HEK293 (cell line): ENCODE data around the gene RSU1.
A peak's percentile ranks its signal among the peaks of the same experiment; 100 is the strongest.

Experiments
- GFI1B ChIP-seq: fragments of 450-650 bp; formaldehyde crosslinking; IDR thresholded peaks from 2 replicates; pipeline ENCODE4 v1.5.1; 2016; ENCODE audit warnings: missing biosample characterization, missing genetic modification characterization
- GLI2 ChIP-seq: fragments of 450-650 bp; formaldehyde crosslinking; IDR thresholded peaks from 2 replicates; pipeline ENCODE4; 2017; ENCODE audit warnings: missing biosample characterization, missing genetic modification characterization, low read depth, borderline replicate concordance
- IKZF3 ChIP-seq: fragments of 450-650 bp; IDR thresholded peaks from 2 replicates; pipeline ENCODE4 v1.5.0; 2018; ENCODE audit warnings: missing biosample characterization, mild to moderate bottlenecking, missing genetic modification characterization, moderate library complexity
- PRDM10 ChIP-seq: fragments of 450-650 bp; formaldehyde crosslinking; IDR thresholded peaks from 2 replicates; pipeline ENCODE4 v1.5.1; 2016; ENCODE audit warnings: missing biosample characterization, missing genetic modification characterization
- PRDM4 ChIP-seq: fragments of 450-650 bp; formaldehyde crosslinking; IDR thresholded peaks from 2 replicates; pipeline ENCODE4 v1.5.1; 2017; ENCODE audit warnings: missing biosample characterization, missing genetic modification characterization
- ZBTB17 ChIP-seq: fragments of 450-650 bp; formaldehyde crosslinking; IDR thresholded peaks from 2 replicates; pipeline ENCODE4 v1.5.1; 2016; ENCODE audit warnings: missing biosample characterization, missing genetic modification characterization
- ZBTB44 ChIP-seq: fragments of 450-650 bp; IDR thresholded peaks from 2 replicates; pipeline ENCODE4 v1.5.1; 2018; ENCODE audit warnings: missing biosample characterization, mild to moderate bottlenecking, missing genetic modification characterization
- ZFP37 ChIP-seq: fragments of 450-650 bp; formaldehyde crosslinking; IDR thresholded peaks from 2 replicates; pipeline ENCODE4 v1.5.1; 2016; ENCODE audit warnings: missing biosample characterization, missing genetic modification characterization
- ZIC2 ChIP-seq: fragments of 450-650 bp; formaldehyde crosslinking; IDR thresholded peaks from 2 replicates; pipeline ENCODE4 v1.5.1; 2016; ENCODE audit warnings: missing biosample characterization, missing genetic modification characterization
- ZNF138 ChIP-seq: fragments of 450-650 bp; formaldehyde crosslinking; IDR thresholded peaks from 2 replicates; pipeline ENCODE4 v1.5.1; 2016; ENCODE audit warnings: missing biosample characterization, missing genetic modification characterization, borderline replicate concordance
- ZNF16 ChIP-seq: fragments of 450-650 bp; formaldehyde crosslinking; IDR thresholded peaks from 2 replicates; pipeline ENCODE4 v1.5.1; 2016; ENCODE audit warnings: low read depth, missing biosample characterization, missing genetic modification characterization
- ZNF18 ChIP-seq: fragments of 450-650 bp; formaldehyde crosslinking; IDR thresholded peaks from 2 replicates; pipeline ENCODE4 v1.5.1; 2016; ENCODE audit warnings: missing biosample characterization, missing genetic modification characterization
- ZNF398 ChIP-seq: fragments of 450-650 bp; formaldehyde crosslinking; IDR thresholded peaks from 2 replicates; pipeline ENCODE4 v1.5.1; 2017; ENCODE audit warnings: missing biosample characterization, missing genetic modification characterization
- ZNF449 ChIP-seq: fragments of 450-650 bp; formaldehyde crosslinking; IDR thresholded peaks from 2 replicates; pipeline ENCODE4 v1.5.1; 2017; ENCODE audit warnings: missing biosample characterization, mild to moderate bottlenecking, missing genetic modification characterization, moderate library complexity
- ZNF513 ChIP-seq: fragments of 450-650 bp; IDR thresholded peaks from 2 replicates; pipeline ENCODE4 v1.5.1; 2018; ENCODE audit warnings: missing biosample characterization, missing genetic modification characterization
- ZNF529 ChIP-seq: fragments of 450-650 bp; formaldehyde crosslinking; IDR thresholded peaks from 2 replicates; pipeline ENCODE4 v1.5.1; 2017; ENCODE audit warnings: missing genetic modification characterization, missing biosample characterization; ENCODE audit not compliant: insufficient replicate concordance
- ZNF580 ChIP-seq: fragments of 450-650 bp; formaldehyde crosslinking; IDR thresholded peaks from 2 replicates; pipeline ENCODE4 v1.5.1; 2016; ENCODE audit warnings: missing biosample characterization, missing genetic modification characterization
- ZNF768 ChIP-seq: fragments of 450-650 bp; formaldehyde crosslinking; IDR thresholded peaks from 2 replicates; pipeline ENCODE4 v1.5.1; 2018; ENCODE audit warnings: missing biosample characterization, mild to moderate bottlenecking, missing genetic modification characterization
- ZNF843 ChIP-seq: fragments of 450-650 bp; formaldehyde crosslinking; IDR thresholded peaks from 2 replicates; pipeline ENCODE4 v1.5.1; 2016; ENCODE audit warnings: missing biosample characterization, missing genetic modification characterization
- ZSCAN5A ChIP-seq: fragments of 450-650 bp; formaldehyde crosslinking; IDR thresholded peaks from 2 replicates; pipeline ENCODE4 v1.5.1; 2016; ENCODE audit warnings: missing biosample characterization, missing genetic modification characterization
- ZXDB ChIP-seq: fragments of 450-650 bp; formaldehyde crosslinking; IDR thresholded peaks from 2 replicates; pipeline ENCODE4 v1.5.1; 2016; ENCODE audit warnings: missing biosample characterization, missing genetic modification characterization

RSU1 gene

GRCh38 chr10:16686054-16686902 is 130.9 kb downstream of the RSU1 start (continued):
- no peak; the same call in 1 of the 2 replicates for TF ChIP-seq ZNF513 (tag by site-specific recombination)
- peak; percentile 93 for TF ChIP-seq ZNF580
- peak; percentile 93 for TF ChIP-seq PRDM4 (tag by site-specific recombination)
- peak; percentile 85 for TF ChIP-seq GLI2 (tag by site-specific recombination)
- TF ChIP-seq GFI1B (tag by site-specific recombination) = peak; percentile 86
- no peak for TF ChIP-seq ZNF16 (tag by site-specific recombination)
- no peak for TF ChIP-seq ZNF768
- no peak for TF ChIP-seq ZNF398
- TF ChIP-seq ZXDB (tag by site-specific recombination) = peak; percentile 79
- no peak for TF ChIP-seq ZFP37
- TF ChIP-seq ZNF18 (tag by site-specific recombination) = peak; percentile 40; the same call in 1 of the 2 replicates
- 0 out of 2 replicates have a peak, but pooled peaks have one; percentile 51 for TF ChIP-seq ZNF449
- TF ChIP-seq ZIC2 (tag by site-specific recombination) = peak; percentile 56
- peak; percentile 43 for TF ChIP-seq IKZF3 (tag by site-specific recombination)
- TF ChIP-seq ZNF138 (tag by site-specific recombination) = no peak
- no peak for TF ChIP-seq ZNF529
- no peak for TF ChIP-seq ZSCAN5A (tag by site-specific recombination)
- TF ChIP-seq ZBTB17 (tag by site-specific recombination) = peak; percentile 55
- TF ChIP-seq PRDM10 = no peak
- peak; percentile 60 for TF ChIP-seq ZBTB44 (tag by site-specific recombination)
- TF ChIP-seq ZNF843 = peak; percentile 99
